GM23338 (cell line): ENCODE results near the gene RAB12. TPM values are rescaled to one million over a fixed set of nuclear protein-coding genes. Genes with fewer than 3 reads are reported as not detected.
A peak's percentile ranks its signal among the peaks of the same experiment; 100 is the strongest.

Experiments used
- ATAC-seq: fragments of 200-7000 bp; cut with Tn5 transposase; 3 replicates; pipeline ENCODE4 v1.9.1; 2020
- DNase-seq: peaks from one replicate; pipeline ENCODE4 v3.0.0-alpha.2; 2015; ENCODE audit warnings: low spot score
- H2AFZ ChIP-seq: fragments of 200-600 bp; sonication (generic); 2 replicates; pipeline ENCODE4 v1.8.0; 2016; ENCODE audit warnings: antibody characterized with exemption, mild to moderate bottlenecking, moderate library complexity
- H3F3A ChIP-seq: fragments of 200-600 bp; sonication (generic); replicated peaks from 2 replicates; pipeline ENCODE4 v1.8.0; 2017; ENCODE audit warnings: antibody characterized with exemption, mixed run types, low read depth
- H3K27ac ChIP-seq: fragments of 200-600 bp; sonication (generic); 2 replicates; pipeline ENCODE4 v1.6.1; 2016; ENCODE audit warnings: low read depth
- H3K27me3 ChIP-seq: fragments of 200-600 bp; sonication (generic); 2 replicates; pipeline ENCODE4 v1.8.0; 2016; ENCODE audit warnings: mild to moderate bottlenecking, mixed run types, moderate library complexity; ENCODE audit not compliant: insufficient read depth
- H3K36me3 ChIP-seq: fragments of 200-600 bp; sonication (generic); 2 replicates; pipeline ENCODE4 v1.8.0; 2016; ENCODE audit warnings: mild to moderate bottlenecking; ENCODE audit not compliant: insufficient read depth
- H3K4me1 ChIP-seq: fragments of 200-600 bp; sonication (generic); 2 replicates; pipeline ENCODE4 v1.8.0; 2016; ENCODE audit warnings: mild to moderate bottlenecking, moderate library complexity; ENCODE audit not compliant: insufficient read depth
- H3K4me2 ChIP-seq: fragments of 200-600 bp; sonication (generic); 2 replicates; pipeline ENCODE4 v1.7.1; 2017; ENCODE audit warnings: mixed run types
- H3K4me3 ChIP-seq: fragments of 200-600 bp; sonication (generic); 2 replicates; pipeline ENCODE4 v1.6.1; 2016; ENCODE audit warnings: mixed run types
- H3K79me2 ChIP-seq: fragments of 200-600 bp; sonication (generic); replicated peaks from 2 replicates; pipeline ENCODE4 v1.8.0; 2017; ENCODE audit warnings: mild to moderate bottlenecking; ENCODE audit not compliant: insufficient read depth
- H3K9me2 ChIP-seq: fragments of 200-600 bp; sonication (generic); 2 replicates; pipeline ENCODE4 v1.8.0; 2017; ENCODE audit not compliant: insufficient read depth
- H4K20me1 ChIP-seq: fragments of 200-600 bp; sonication (generic); replicated peaks from 2 replicates; pipeline ENCODE4 v1.8.0; 2017; ENCODE audit warnings: mild to moderate bottlenecking; ENCODE audit not compliant: insufficient read depth
- H3K27ac Mint-ChIP-seq: 2 replicates; pipeline ENCODE4 v1.8.0; 2020; ENCODE audit warnings: inconsistent platforms, mild to moderate bottlenecking, moderate library complexity, mixed read lengths
- H3K27me3 Mint-ChIP-seq: 3 replicates; pipeline ENCODE4 v1.8.0; 2022; ENCODE audit warnings: low read depth, mild to moderate bottlenecking, moderate library complexity, mixed read lengths, inconsistent platforms; ENCODE audit not compliant: insufficient read depth, poor library complexity
- H3K36me3 Mint-ChIP-seq: 3 replicates; pipeline ENCODE4 v1.8.0; 2021; ENCODE audit warnings: low read depth, mild to moderate bottlenecking, inconsistent platforms, moderate library complexity, mixed read lengths
- H3K4me1 Mint-ChIP-seq: 3 replicates; pipeline ENCODE4 v1.8.0; 2020; ENCODE audit warnings: mild to moderate bottlenecking, inconsistent platforms, mixed read lengths
- H3K4me3 Mint-ChIP-seq: 3 replicates; pipeline ENCODE4 v1.8.0; 2021; ENCODE audit warnings: moderate library complexity, mild to moderate bottlenecking, inconsistent platforms, mixed read lengths
- H3K9me3 Mint-ChIP-seq: 3 replicates; pipeline ENCODE4 v1.8.0; 2020; ENCODE audit warnings: moderate library complexity, mild to moderate bottlenecking, inconsistent platforms, mixed read lengths
- CREB1 ChIP-seq: fragments of 250-450 bp; sonication (Bioruptor Pico); IDR thresholded peaks from 2 replicates; pipeline ENCODE4 v1.5.0; 2020; ENCODE audit warnings: low read depth, mild to moderate bottlenecking, moderate library complexity
- ETS1 ChIP-seq: IDR thresholded peaks from 2 replicates; pipeline ENCODE4 v1.6.1; 2016; ENCODE audit warnings: antibody characterized with exemption
- EZH2 ChIP-seq: fragments of 200-600 bp; sonication (generic); IDR thresholded peaks from one replicate; pipeline ENCODE4 v1.8.0; 2017; ENCODE audit warnings: antibody characterized with exemption, mild to moderate bottlenecking, low read depth; ENCODE audit not compliant: unreplicated experiment
- EZH2phosphoT487 ChIP-seq: fragments of 200-600 bp; sonication (generic); IDR thresholded peaks from one replicate; pipeline ENCODE4 v1.8.1; 2018; ENCODE audit warnings: antibody characterized with exemption; ENCODE audit not compliant: unreplicated experiment
- JUNB ChIP-seq: IDR thresholded peaks from one replicate; pipeline ENCODE4 v1.6.1; 2016; ENCODE audit warnings: antibody characterized with exemption; ENCODE audit not compliant: unreplicated experiment
- NANOG ChIP-seq: IDR thresholded peaks from 2 replicates; pipeline ENCODE4 v1.6.1; 2016; ENCODE audit warnings: antibody characterized with exemption, borderline replicate concordance
- POLR2AphosphoS5 ChIP-seq: IDR thresholded peaks from 2 replicates; pipeline ENCODE4 v1.6.1; 2016; ENCODE audit warnings: antibody characterized with exemption, low read depth
- REST ChIP-seq: IDR thresholded peaks from one replicate; pipeline ENCODE4 v1.6.1; 2018; ENCODE audit warnings: antibody characterized with exemption; ENCODE audit not compliant: unreplicated experiment
- STAT1 ChIP-seq: IDR thresholded peaks from one replicate; pipeline ENCODE4 v1.6.1; 2016; ENCODE audit warnings: antibody characterized with exemption; ENCODE audit not compliant: unreplicated experiment
- ZNF114 ChIP-seq: fragments of 250-450 bp; sonication (Bioruptor Pico); IDR thresholded peaks from 2 replicates; pipeline ENCODE4 v1.5.0; 2020; ENCODE audit warnings: mild to moderate bottlenecking, moderate library complexity
- ZNF331 ChIP-seq: fragments of 250-450 bp; sonication (Bioruptor Pico); IDR thresholded peaks from 2 replicates; pipeline ENCODE4 v1.5.0; 2020; ENCODE audit warnings: low read depth, mild to moderate bottlenecking, moderate library complexity
- ZNF462 ChIP-seq: fragments of 250-450 bp; sonication (Bioruptor Pico); IDR thresholded peaks from 2 replicates; pipeline ENCODE4 v1.5.0; 2020; ENCODE audit warnings: mild to moderate bottlenecking, moderate library complexity
- polyA plus RNA-seq: library from polyadenylated mRNA; unstranded; fragments of >200 nt; fragmentation: Nextera tagmentation; extraction: Ambion mirVana; gene quantifications from 2 replicates; pipeline ENCODE4 v1.2.1, GENCODE V29; 2016
- total RNA-seq: library from RNA; depleted of rRNA; stranded (reverse); fragments of >200 nt; shearing (Covaris generic); gene quantifications from 2 replicates; pipeline ENCODE4 v1.2.3, GENCODE V29; 2014
- TF ChIP-seq, protein P1 (sequence below), 2 experiments: fragments of 200-600 bp in 1 of 2; sonication (generic) in 1 of 2; conservative IDR thresholded peaks; 2 replicates each; pipeline versions ENCODE4 v1.5.1 to v1.6.1; 2016 to 2017; ENCODE audit warnings: antibody characterized with exemption in 2 of 2, low read depth in 2 of 2, mild to moderate bottlenecking in 2 of 2, moderate library complexity in 1 of 2

RAB12 gene
- total and polyA plus RNA-seq, 2 experiments from 2014 or later = 16.7 to 80.4 TPM

- H3K79me2 ChIP-seq = peaks cover 89% of the 10 kb centered on the region
- ATAC-seq = no peak
- H3K27me3 Mint-ChIP-seq = peaks cover 11% of the 10 kb centered on the region
- peak overlapping the region; percentile 94 for H3K27ac Mint-ChIP-seq
- no peak for DNase-seq
- peaks cover 86% of the 10 kb centered on the region for H3K4me1 Mint-ChIP-seq
- H3K4me3 ChIP-seq = no peak overlapping the region
- TF ChIP-seq ETS1 (no peak), NANOG (no peak), ZNF114 (CRISPR knock-in tag) (no peak), REST (no peak), CREB1 (CRISPR knock-in tag) (no peak), ZNF462 (CRISPR knock-in tag) (no peak), STAT1 (no peak), POLR2AphosphoS5 (no peak), EZH2 (no peak), ZNF331 (CRISPR knock-in tag) (no peak), JUNB (no peak), EZH2phosphoT487 (no peak)
- TF ChIP-seq, protein P1, sequence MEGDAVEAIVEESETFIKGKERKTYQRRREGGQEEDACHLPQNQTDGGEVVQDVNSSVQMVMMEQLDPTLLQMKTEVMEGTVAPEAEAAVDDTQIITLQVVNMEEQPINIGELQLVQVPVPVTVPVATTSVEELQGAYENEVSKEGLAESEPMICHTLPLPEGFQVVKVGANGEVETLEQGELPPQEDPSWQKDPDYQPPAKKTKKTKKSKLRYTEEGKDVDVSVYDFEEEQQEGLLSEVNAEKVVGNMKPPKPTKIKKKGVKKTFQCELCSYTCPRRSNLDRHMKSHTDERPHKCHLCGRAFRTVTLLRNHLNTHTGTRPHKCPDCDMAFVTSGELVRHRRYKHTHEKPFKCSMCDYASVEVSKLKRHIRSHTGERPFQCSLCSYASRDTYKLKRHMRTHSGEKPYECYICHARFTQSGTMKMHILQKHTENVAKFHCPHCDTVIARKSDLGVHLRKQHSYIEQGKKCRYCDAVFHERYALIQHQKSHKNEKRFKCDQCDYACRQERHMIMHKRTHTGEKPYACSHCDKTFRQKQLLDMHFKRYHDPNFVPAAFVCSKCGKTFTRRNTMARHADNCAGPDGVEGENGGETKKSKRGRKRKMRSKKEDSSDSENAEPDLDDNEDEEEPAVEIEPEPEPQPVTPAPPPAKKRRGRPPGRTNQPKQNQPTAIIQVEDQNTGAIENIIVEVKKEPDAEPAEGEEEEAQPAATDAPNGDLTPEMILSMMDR (conservative IDR thresholded peaks at IDR 0.05; ENCODE audit: low read depth in 2 of 2) = no peak
- peaks cover 44% of the 10 kb centered on the region for H3K36me3 Mint-ChIP-seq
- no peaks in the 10 kb centered on the region for H3K9me2 ChIP-seq
- H3K4me3 Mint-ChIP-seq = no peak overlapping the region
- H3K27ac ChIP-seq = peak overlapping the region; percentile 97; the same call in 1 of the 2 replicates
- peaks cover 90% of the 10 kb centered on the region for H3K4me1 ChIP-seq
- H4K20me1 ChIP-seq = no peaks in the 10 kb centered on the region
- 0 out of 2 replicates have a peak overlapping the region, but pooled peaks have one; percentile 9 for H3K4me2 ChIP-seq
- H2AFZ ChIP-seq = no peak overlapping the region
- no peaks in the 10 kb centered on the region for H3K36me3 ChIP-seq
- no peaks in the 10 kb centered on the region for H3K27me3 ChIP-seq
- H3K9me3 Mint-ChIP-seq = no peaks in the 10 kb centered on the region
- H3F3A ChIP-seq = peaks cover 6% of the 10 kb centered on the region; the same call in 1 of the 2 replicates
These were observed 9.8 kb downstream of the RAB12 start for GRCh38 chr18:8619041-8619440.
